Karpas-422 (cell line): Measurements from ENCODE around the gene EYA2. TPM values are rescaled to one million over a fixed set of nuclear protein-coding genes. Genes with fewer than 3 reads are reported as not detected.

Experiments used
- DNase-seq: peaks from one replicate; pipeline ENCODE4 v3.0.0-alpha.2; 2015
- H2AFZ ChIP-seq: fragments of 200-600 bp; sonication (generic); 2 replicates; pipeline ENCODE4 v1.6.1; 2014; ENCODE audit warnings: antibody characterized with exemption, low read length, mixed read lengths
- H3K27ac ChIP-seq: fragments of 200-600 bp; sonication (generic); 2 replicates; pipeline ENCODE4 v1.5.1; 2014; ENCODE audit warnings: mild to moderate bottlenecking, low read length, moderate library complexity
- H3K27me3 ChIP-seq: fragments of 200-600 bp; sonication (generic); 2 replicates; pipeline ENCODE4 v1.6.1; 2014; ENCODE audit warnings: low read length, mixed read lengths
- H3K36me3 ChIP-seq: fragments of 200-600 bp; sonication (generic); 2 replicates; pipeline ENCODE4 v1.6.1; 2014; ENCODE audit warnings: low read length, mixed read lengths; ENCODE audit not compliant: insufficient read depth
- H3K4me1 ChIP-seq: fragments of 200-600 bp; sonication (generic); 2 replicates; pipeline ENCODE4 v1.6.1; 2014; ENCODE audit warnings: mild to moderate bottlenecking, low read length, mixed read lengths
- H3K4me2 ChIP-seq: fragments of 200-600 bp; sonication (generic); 2 replicates; pipeline ENCODE4 v1.6.1; 2014; ENCODE audit warnings: low read length, low read depth, mild to moderate bottlenecking; ENCODE audit not compliant: poor library complexity, severe bottlenecking
- H3K4me3 ChIP-seq: fragments of 200-600 bp; sonication (generic); 2 replicates; pipeline ENCODE4 v1.5.1; 2014; ENCODE audit warnings: mild to moderate bottlenecking, antibody characterized with exemption, low read length, mixed read lengths
- H3K79me2 ChIP-seq: fragments of 200-600 bp; sonication (generic); 2 replicates; pipeline ENCODE4 v1.6.1; 2014; ENCODE audit warnings: mild to moderate bottlenecking, low read length, mixed read lengths
- H3K9ac ChIP-seq: fragments of 200-600 bp; sonication (generic); 2 replicates; pipeline ENCODE4 v1.6.0; 2014; ENCODE audit warnings: low read length
- H3K9me2 ChIP-seq: fragments of 200-600 bp; sonication (generic), shearing (Covaris generic); replicated peaks from 2 replicates; pipeline ENCODE4 v1.6.0; 2014; ENCODE audit warnings: mild to moderate bottlenecking, low read length, moderate library complexity; ENCODE audit not compliant: insufficient read depth
- H3K9me3 ChIP-seq: fragments of 300-700, 200-600 bp; sonication (generic); 2 replicates; pipeline ENCODE4 v1.6.1; 2014; ENCODE audit warnings: low read length, mixed read lengths
- H4K20me1 ChIP-seq: fragments of 200-600 bp; sonication (generic); 2 replicates; pipeline ENCODE4 v1.6.1; 2014; ENCODE audit warnings: mild to moderate bottlenecking, antibody characterized with exemption, low read length, low read depth; ENCODE audit not compliant: insufficient read depth
- total RNA-seq: library from RNA; depleted of rRNA; stranded (reverse); fragments of >200 nt; shearing (Covaris generic); gene quantifications from 2 replicates; pipeline ENCODE4 v1.2.3, GENCODE V29; 2014; ENCODE audit warnings: low replicate concordance

The EYA2 gene
- total RNA-seq, 1 experiment from 2014 or later, result not detected

DNA sequence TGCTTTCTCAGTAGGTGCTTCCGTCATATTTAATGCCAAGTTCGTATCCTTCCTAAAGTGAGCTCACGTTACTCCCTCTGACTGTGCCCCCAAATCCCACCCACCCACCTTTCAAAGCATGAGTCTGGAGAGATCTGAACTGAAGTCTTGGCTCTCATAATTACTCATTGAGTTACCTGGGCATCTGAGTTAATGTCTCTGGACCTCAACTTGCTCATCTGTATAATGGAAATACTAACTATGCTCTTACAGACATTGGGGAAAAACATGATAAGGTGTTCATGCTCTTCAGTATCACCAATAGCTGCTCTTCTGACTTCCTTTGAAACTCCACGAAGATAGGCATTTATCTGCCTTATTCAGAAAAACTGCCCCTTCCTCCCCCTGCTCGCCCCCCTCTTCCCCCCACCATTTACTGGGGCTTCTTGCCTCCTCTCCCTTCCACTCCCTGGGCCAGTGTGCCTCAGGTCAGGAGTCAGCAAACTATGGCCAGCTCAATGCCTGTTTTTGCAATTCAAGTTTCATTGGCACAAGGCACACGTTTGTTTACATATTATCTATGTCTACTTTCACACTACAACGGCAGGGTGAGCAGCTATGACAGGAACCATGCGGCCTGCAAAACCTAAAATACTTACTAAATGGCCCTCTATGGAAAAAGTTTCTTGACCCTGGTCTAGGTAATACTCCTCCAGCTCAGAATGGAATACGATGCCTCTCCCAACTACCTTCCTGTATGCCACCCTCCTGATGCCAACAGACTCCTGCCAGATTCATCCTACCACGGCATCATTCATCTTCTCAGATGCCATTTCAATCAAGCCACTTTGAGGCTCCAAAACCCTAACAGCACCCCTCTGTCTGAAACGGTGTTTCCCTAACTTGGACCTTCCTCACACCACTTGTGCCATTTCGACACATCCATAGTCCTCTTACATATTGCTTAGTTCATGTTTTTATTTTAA is 323.1 kb downstream of the EYA2 start:
- Histone ChIP-seq H3K4me1 (peaks cover 21% of the 10 kb centered on the region), H3K27me3 (no peaks in the 10 kb centered on the region), H2AFZ (no peak overlapping the region), H3K9me3 (no peaks in the 10 kb centered on the region), H3K36me3 (peaks cover 51% of the 10 kb centered on the region), H3K79me2 (peaks cover 16% of the 10 kb centered on the region), H3K4me2 (no peak overlapping the region), H3K4me3 (no peak overlapping the region), H3K27ac (no peak overlapping the region), H3K9ac (no peak overlapping the region), H4K20me1 (0 out of 2 replicates have a peak, but pooled peaks cover 4% of the 10 kb centered on the region), H3K9me2 (no peaks in the 10 kb centered on the region)
- DNase-seq, result no peak

DNA sequence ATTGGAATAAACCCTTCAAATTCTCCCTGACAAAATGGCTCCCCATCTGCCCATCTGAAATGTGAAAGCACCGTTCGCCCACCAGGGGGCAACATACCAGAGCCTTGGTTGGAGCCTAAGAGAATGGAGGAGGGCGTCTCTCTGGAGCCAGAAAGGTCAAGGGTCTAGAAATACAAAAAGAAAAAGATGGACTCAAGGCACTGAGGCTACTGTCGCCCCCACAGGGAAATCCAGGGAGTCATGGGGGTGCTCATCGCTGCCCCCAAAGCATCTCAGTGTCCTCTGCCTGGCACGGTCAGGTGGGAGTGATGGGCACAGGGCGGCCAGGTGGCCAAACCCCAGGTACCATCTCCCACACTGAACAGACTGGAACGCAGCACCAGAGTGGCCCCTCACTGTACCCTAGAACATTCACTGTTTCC is 325.5 kb downstream of the EYA2 start:
- H3K4me2 ChIP-seq, result no peak overlapping the region
- no peaks in the 10 kb centered on the region for H3K27me3 ChIP-seq
- peaks cover 16% of the 10 kb centered on the region for H3K79me2 ChIP-seq
- H3K27ac ChIP-seq, result no peak overlapping the region
- peaks cover 34% of the 10 kb centered on the region for H3K4me1 ChIP-seq
- H3K36me3 ChIP-seq, result peaks cover 58% of the 10 kb centered on the region
- no peak overlapping the region for H3K9ac ChIP-seq
- no peaks in the 10 kb centered on the region for H4K20me1 ChIP-seq
- no peak overlapping the region for H3K4me3 ChIP-seq
- DNase-seq, result peak; percentile 85
- no peaks in the 10 kb centered on the region for H3K9me3 ChIP-seq
- no peaks in the 10 kb centered on the region for H3K9me2 ChIP-seq
- H2AFZ ChIP-seq, result no peak overlapping the region

DNA sequence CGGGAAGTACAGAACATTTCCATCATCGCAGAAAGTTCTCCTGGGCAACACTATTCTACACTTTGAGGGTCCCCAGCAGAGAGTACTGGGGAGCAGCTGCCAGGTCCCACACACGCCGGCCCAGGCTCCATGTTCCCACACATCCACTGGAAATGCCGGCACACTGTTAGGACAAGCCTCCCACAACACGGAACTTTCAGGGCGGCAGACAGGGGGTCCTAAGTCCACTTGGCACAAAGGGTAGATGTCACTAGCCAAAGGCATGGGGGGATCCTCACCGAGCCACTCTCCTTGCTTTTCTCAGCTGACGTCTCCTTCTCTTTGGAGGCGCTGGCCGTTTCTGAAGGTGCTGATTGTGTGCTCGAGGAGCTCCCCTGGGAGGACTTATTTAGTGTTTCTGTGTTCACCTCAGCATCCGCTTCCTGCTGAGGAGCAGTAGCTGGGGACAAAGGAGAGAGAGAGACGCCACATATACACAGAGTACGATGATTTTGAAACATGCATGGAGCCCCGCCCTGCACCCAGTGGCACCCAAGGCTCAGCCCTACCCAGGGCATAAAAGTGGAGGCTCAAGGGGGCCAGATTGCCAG is 326.5 kb downstream of the EYA2 start:
- Histone ChIP-seq H3K27me3 (no peaks in the 10 kb centered on the region), H3K36me3 (peaks cover 54% of the 10 kb centered on the region), H4K20me1 (no peaks in the 10 kb centered on the region), H2AFZ (no peak overlapping the region), H3K9me3 (no peaks in the 10 kb centered on the region), H3K9me2 (no peaks in the 10 kb centered on the region), H3K4me1 (peaks cover 34% of the 10 kb centered on the region), H3K9ac (no peak overlapping the region), H3K4me3 (no peak overlapping the region), H3K4me2 (no peak overlapping the region), H3K27ac (peak overlapping the region; percentile 32; the same call in 1 of the 2 replicates), H3K79me2 (peaks cover 17% of the 10 kb centered on the region)
- DNase-seq, result peak; percentile 70

DNA sequence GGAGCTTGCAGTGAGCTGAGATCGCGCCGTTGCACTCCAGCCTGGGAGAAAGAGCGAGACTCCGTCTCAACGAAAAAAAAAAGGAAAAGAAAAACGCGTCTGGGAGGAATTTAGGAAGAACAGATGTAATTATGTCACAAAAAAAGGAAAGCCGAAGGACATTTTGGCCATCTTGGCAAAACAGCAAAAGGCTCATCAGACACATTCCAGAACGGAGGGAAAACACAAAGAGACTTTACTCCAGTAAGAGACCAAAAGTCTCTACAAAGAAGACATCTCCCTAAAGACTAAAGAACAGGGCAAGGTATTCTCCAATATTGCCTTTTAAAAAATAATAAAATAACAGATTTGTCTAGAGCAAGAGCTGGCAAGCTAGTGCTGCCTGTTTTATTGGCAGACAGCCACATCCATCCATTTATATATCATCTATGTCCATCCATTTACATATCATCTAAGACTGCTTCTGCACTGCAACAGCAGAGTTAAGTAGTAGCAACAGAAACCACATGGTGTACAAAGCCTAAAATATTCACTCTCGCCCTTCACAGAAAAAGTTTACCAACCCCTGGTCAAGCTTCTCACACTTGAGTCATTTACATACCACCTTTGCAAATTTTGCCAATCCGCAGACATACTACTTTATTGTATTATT is 328.0 kb downstream of the EYA2 start:
- Histone ChIP-seq H2AFZ (no peak overlapping the region), H3K27me3 (no peaks in the 10 kb centered on the region), H3K9ac (no peak overlapping the region), H3K4me2 (no peak overlapping the region), H4K20me1 (no peaks in the 10 kb centered on the region), H3K4me3 (no peak overlapping the region), H3K9me2 (no peaks in the 10 kb centered on the region), H3K79me2 (peaks cover 20% of the 10 kb centered on the region), H3K27ac (peak overlapping the region; percentile 44; the same call in 1 of the 2 replicates), H3K9me3 (no peaks in the 10 kb centered on the region), H3K4me1 (peaks cover 34% of the 10 kb centered on the region), H3K36me3 (peaks cover 63% of the 10 kb centered on the region)
- peak; percentile 56 for DNase-seq

DNA sequence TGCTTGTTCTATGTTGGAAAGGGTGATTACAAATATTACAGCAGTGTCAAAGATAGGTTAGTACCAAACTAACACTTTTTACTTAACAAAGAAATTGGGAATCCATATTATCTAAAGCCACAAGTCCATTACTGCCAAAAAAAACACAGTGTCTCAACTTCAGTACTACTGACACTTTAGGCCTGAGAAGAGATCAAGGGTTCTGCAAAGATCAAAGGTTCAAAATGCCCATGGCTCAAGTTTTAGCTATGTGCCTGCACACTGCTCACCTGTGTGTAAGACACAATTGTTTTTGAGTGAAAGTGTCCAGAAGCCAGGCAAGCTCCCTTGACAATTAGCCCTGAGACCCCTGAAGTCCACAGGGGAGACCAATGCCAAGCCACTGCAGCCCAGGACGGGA is 329.3 kb downstream of the EYA2 start:
- H3K4me3 ChIP-seq, result no peak overlapping the region
- no peak overlapping the region for H3K9ac ChIP-seq
- peaks cover 34% of the 10 kb centered on the region for H3K4me1 ChIP-seq
- no peak overlapping the region for H3K4me2 ChIP-seq
- H3K27ac ChIP-seq, result no peak overlapping the region
- no peak for DNase-seq
- peaks cover 20% of the 10 kb centered on the region for H3K79me2 ChIP-seq
- H3K9me3 ChIP-seq, result no peaks in the 10 kb centered on the region
- no peaks in the 10 kb centered on the region for H3K27me3 ChIP-seq
- H3K36me3 ChIP-seq, result peaks cover 59% of the 10 kb centered on the region
- H4K20me1 ChIP-seq, result no peaks in the 10 kb centered on the region
- H2AFZ ChIP-seq, result no peak overlapping the region
- H3K9me2 ChIP-seq, result no peaks in the 10 kb centered on the region

DNA sequence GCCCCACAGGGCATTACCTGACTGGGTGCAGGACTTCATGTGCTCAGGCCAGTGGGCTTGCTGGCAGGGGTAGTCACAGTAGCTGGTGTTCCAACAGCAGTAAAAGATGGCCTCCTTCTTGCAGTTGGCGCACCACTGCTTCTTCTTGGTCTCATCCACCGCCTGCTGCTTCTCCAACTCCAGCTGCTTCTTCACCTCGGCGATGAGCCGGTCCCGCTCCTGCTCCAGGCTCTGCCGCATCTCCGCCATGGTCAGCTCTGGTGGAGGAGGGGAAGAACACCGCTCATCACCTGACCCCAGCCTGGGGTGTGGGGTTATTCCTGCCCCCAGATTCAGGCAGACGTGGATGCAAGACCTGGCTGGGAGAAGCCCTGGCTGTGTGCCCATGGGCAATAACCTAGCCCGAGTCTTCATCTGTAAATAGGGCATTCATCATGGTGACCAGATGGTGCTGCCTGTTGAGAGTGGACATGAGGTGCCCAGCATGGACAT is 329.7 kb downstream of the EYA2 start:
- peaks cover 34% of the 10 kb centered on the region for H3K4me1 ChIP-seq
- H3K27ac ChIP-seq, result no peak overlapping the region

DNA sequence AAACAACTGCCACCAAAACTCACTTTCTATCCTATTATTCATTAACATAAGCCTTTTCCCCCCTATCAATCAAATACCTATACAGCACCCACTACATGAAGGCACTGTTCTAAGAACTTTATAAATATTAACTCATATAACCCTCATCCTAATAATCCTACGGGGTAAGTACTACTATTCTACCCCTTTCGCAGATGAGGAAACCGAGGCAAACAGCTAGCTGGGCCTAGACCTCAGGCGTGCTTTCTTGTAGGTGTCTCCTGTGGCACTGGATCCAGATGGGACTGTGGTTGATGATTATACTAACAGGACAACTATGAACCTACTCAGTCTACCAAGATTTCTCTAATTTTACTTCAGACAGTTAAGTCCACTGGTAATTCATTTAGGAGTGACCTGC is 330.2 kb downstream of the EYA2 start:
- H3K4me1 ChIP-seq, result peaks cover 34% of the 10 kb centered on the region
- H3K4me3 ChIP-seq, result no peak overlapping the region
- DNase-seq, result no peak
- no peaks in the 10 kb centered on the region for H3K9me2 ChIP-seq
- peaks cover 63% of the 10 kb centered on the region for H3K36me3 ChIP-seq
- H3K4me2 ChIP-seq, result no peak overlapping the region
- no peak overlapping the region for H2AFZ ChIP-seq
- no peaks in the 10 kb centered on the region for H4K20me1 ChIP-seq
- no peak overlapping the region for H3K9ac ChIP-seq
- no peak overlapping the region for H3K27ac ChIP-seq
- no peaks in the 10 kb centered on the region for H3K27me3 ChIP-seq
- H3K9me3 ChIP-seq, result no peaks in the 10 kb centered on the region
- H3K79me2 ChIP-seq, result peaks cover 16% of the 10 kb centered on the region

More for the DNA sequence above, 329.7 kb downstream of the EYA2 start:
- Histone ChIP-seq H3K9me2 (no peaks in the 10 kb centered on the region), H4K20me1 (no peaks in the 10 kb centered on the region), H2AFZ (no peak overlapping the region), H3K4me2 (no peak overlapping the region), H3K4me3 (no peak overlapping the region), H3K79me2 (peaks cover 20% of the 10 kb centered on the region), H3K27me3 (no peaks in the 10 kb centered on the region), H3K9ac (no peak overlapping the region), H3K36me3 (peaks cover 63% of the 10 kb centered on the region), H3K9me3 (no peaks in the 10 kb centered on the region)
- DNase-seq, result no peak

DNA sequence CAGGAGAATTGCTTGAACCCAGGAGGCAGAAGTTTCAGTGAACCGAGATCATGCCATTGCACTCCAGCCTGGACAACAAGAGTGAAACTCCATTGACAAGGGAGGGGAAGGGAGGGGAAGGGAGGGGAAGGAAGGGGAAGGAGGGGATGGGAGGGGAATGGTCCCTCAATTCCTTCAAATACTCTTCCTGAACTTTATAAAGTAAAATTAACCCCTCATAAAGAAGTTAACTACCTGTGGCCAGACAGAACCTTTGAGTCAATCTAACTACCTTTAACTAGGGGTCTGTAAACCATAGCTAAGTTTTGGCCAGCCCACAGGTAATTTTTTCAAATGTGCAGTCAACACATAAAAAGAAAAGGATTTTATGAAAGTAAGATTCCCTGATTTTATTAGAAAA is 330.8 kb downstream of the EYA2 start:
- H4K20me1 ChIP-seq, result no peaks in the 10 kb centered on the region
- H3K27ac ChIP-seq, result no peak overlapping the region
- no peaks in the 10 kb centered on the region for H3K27me3 ChIP-seq
- peaks cover 12% of the 10 kb centered on the region for H3K79me2 ChIP-seq
- H3K9me2 ChIP-seq, result no peaks in the 10 kb centered on the region
- no peak for DNase-seq
- H3K4me1 ChIP-seq, result peaks cover 34% of the 10 kb centered on the region
- no peak overlapping the region for H3K4me3 ChIP-seq
- H3K36me3 ChIP-seq, result peaks cover 62% of the 10 kb centered on the region
- no peak overlapping the region for H3K4me2 ChIP-seq
- H3K9me3 ChIP-seq, result no peaks in the 10 kb centered on the region
- no peak overlapping the region for H3K9ac ChIP-seq
- no peak overlapping the region for H2AFZ ChIP-seq
